HG02798 (cell line): ENCODE results near the gene KIF17.
"Not testable (repeated sequence)": the region's sequence is repeated elsewhere in the genome, so short reads cannot be mapped to it uniquely, and the experiment has no call there.

Experiments used
- ATAC-seq: cut with Tn5 transposase; IDR thresholded peaks from one replicate; pipeline ENCODE4 v1.9.1; 2021; ENCODE audit warnings: mild to moderate bottlenecking; ENCODE audit not compliant: unreplicated experiment, poor library complexity

The KIF17 gene

DNA sequence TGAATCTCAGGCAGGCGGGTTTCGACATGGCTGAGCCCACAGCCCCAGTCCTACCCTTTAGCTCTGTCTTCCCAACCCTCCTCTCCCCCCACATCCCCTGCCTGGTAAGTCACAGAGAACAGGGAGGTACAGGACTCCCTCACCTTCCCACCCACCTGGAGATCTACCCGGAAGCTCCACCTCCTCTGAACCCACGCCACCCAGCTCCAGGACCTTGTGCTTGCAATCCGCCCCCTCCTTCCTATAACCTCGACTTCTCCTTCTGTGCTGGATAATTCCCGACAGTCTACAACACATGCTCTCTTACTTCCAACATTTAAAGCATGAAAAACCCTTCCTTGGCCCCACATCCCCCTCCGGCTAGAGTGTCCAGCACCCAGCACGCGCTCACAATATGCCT lies 22.3 kb downstream of the KIF17 start:
- no peak for ATAC-seq

GRCh38 chr1:20693623-20694022 lies 24.2 kb downstream of the KIF17 start:
- ATAC-seq: no peak

DNA sequence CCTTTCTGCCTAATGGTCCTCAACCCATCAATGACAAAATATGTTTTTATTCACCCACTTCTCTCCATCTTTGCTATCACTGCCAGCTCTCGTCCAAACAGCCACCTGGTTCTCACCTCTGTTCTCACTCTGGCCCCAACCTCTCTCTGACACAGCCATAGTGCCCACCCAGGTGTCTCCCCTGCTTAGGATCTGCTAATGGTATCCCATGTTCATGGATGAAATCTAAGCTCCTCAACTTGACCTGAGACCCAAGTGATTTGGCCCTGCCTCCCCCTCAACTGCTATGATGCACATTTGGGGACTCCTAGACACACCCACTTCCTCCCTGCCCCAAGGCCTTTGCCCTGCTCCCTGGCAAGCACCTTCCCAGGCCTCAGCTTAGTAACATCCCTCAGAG lies 25.9 kb downstream of the KIF17 start:
- no peak for ATAC-seq

DNA sequence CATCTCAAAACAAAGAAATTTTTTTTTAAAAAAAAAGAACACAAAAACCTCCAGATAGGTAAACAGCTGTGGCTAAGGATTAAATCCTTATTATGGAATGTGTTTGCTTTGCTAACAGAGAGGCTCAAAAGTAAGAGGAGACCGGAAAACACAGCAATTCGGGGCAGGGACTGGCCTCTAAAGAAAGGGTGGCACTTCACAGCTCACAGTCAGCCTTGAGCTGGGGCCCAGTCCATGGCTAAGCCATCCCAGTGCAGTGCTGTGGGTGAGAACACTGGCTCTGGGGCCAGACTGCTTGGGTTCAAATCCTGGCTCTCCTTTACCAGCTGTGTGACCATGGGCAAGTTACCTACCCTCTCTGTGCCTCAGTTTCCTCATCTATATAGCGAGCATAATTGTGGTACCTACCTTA lies 28.2 kb downstream of the KIF17 start:
- ATAC-seq: no peak

DNA sequence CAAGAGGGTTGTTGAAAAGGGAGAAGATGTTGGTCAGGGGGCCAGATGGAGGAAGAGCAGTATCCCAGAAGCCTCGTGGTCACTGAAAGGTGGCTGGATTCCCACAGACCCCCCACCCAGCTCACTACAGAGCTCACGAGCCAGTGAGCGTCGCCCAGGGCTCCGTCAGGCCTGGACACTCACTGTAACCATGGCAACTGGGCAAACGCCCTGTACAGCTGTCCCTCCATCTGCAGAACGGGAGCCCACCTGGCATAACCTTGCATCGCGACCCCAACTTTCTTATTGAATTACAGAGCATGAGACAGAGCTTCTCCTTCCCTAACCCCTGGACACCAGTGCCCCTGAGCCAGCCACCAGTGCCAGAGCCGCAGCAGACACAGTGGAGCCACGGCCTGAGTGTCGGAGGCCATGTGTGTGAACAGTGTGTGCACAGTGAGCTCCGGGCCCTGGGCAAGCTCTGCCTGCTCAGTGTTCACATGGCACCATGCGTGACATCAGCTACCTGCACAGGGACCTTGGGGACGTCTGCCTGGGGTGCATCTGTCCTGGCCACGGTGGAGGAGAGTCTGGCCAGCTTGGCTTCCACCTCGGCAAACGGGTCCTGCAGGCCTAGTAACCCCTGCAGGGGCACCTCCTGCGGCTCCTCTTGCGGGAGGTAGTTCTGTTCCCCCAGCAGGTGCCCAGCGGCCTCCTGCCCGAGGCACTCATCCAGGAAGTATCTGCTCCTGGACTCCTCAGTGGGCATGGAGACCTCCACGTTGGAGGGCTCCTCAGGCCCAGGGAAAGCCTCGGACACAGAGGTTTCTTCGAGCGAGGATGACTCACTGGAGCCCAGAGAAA lies 30.7 kb downstream of the KIF17 start:
- no peak for ATAC-seq

DNA sequence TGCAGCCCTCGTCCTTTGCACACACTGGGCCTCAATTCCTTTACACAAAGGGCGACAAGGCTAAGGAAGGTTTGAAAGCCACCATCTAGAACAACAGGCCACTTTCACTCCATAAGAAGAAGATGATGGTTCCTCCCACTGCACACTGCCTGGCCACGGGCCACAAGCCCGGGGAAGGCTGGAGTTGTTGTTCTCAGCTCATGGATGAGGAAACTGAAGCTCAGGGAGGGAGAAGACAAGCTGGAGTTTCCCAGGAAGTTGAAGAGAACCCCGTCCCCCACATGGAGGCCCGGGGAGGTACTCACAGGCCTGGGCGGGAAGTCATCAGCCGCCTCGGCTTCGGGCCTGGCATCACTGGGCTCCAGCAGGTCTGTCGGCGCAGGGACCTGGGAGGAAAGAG lies 32.1 kb downstream of the KIF17 start:
- ATAC-seq: no peak

DNA sequence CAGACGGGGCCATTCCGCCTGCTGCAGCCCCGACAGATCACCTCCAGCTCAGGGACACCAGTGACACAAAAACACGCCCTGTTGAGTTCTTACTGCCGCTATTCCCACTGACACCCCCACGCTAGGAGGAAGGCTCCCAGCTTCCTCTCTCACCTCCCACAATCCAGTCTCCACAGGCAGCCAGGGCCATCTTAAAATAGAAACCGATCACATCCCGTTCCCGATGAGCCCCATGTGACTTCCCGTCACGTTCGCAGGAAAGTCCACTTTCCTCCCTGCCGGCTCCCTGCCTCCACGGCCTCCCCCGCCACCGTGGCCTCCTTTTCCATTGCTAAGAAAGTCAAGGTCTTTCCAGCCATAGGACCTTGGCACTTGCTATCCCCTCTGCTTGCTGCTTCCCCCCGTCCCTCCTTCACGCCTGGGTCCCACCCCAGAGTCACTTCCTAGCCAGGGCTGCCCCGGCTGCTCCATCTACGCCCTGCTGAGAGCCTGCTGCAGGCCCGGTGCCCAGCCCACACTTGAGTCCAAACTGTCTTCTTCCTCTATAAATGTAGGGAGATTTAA lies 32.6 kb downstream of the KIF17 start:
- no peak for ATAC-seq

DNA sequence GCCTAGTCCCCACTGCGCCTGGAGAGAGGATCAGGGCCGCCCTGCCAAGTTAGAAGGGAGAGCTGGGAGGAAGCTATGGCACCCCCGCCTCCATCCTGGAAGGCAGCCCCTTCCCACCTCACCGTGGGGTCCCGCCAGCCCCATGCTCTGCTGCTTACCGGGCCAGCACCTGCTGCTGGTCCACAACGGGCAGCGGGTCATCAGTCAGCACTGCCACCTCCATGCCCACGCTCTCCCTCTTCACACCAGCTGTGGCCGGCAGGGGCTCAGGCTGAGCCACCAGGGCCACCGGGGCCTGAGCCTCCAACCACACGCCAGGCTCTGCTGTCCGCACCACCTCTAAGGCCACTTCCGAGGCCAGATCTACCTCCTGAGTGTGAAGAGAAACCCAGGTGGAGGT lies 33.2 kb downstream of the KIF17 start:
- no peak for ATAC-seq

GRCh38 chr1:20684050-20684620 lies 33.7 kb downstream of the KIF17 start:
- ATAC-seq: no peak

DNA sequence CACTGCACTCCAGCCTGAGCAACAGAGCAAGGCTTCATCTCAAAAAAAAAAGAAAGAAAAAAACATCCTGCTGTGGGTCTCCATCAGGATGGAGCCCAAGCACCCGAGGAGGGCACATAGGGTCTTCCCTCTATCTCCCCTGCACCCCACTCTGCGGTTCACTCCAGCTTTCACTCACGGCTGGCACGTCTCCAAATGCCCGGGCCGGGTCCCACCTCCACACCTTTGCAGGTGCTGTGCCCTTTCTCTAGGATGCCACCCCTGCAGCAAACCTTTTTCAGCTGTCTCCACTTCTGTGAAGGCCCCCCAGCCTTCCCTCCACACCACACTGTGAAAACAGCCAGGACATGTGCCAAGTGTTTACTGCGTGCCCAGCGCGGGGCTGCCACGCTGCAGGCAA lies 34.2 kb downstream of the KIF17 start:
- ATAC-seq: no peak

DNA sequence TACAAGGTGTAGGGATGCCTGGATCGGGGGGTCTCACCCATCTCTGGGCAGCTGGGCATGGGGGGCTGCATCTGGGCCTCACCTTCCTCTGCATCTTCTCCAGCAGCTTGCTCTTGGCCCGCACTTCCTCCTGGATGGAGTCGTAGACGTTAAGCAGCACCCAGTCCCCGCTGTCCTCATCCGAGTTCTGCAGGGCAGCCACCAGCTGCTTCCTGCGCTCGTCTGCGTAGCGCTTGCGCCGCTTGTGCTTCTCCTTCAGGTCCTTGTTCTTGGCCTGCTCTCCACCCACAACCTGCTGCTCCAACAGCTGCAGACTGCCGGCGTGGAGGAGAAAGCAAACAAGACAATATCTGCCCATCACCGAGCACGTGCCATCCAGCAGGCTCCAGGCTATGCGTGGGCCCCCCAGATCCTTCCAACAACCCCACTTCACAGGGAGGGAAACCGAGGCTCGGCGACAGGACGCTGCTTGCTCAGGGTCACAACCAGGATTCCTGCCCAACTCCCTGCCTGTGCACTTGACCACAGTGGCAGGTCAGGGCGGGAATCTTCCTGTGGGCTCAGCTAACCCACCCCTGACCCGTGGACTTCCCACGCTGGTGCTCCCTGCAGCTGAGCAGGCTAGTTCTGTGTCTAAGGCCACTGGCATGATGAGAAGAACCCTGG lies 35.1 kb downstream of the KIF17 start:
- ATAC-seq: no peak

DNA sequence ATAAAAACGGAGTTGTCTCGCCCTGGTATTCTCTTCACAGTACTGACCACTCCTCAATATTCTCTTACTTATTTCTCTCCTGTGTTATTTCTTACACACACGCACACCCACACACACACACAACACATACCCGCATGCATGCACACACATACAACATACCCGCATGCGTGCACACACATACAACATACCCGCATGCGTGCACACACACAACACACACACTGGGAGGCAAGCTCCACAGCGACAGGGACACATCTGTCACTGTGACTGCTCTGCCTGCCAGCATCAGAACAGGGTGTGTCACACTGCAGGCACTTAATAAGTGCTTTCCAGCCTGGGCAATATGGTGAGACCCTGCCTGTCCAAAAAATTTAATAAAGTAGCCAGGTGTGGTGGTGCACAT lies 35.8 kb downstream of the KIF17 start:
- ATAC-seq: no peak

- no peak for ATAC-seq
These were observed 37.5 kb downstream of the KIF17 start for GRCh38 chr1:20680269-20680668.

DNA sequence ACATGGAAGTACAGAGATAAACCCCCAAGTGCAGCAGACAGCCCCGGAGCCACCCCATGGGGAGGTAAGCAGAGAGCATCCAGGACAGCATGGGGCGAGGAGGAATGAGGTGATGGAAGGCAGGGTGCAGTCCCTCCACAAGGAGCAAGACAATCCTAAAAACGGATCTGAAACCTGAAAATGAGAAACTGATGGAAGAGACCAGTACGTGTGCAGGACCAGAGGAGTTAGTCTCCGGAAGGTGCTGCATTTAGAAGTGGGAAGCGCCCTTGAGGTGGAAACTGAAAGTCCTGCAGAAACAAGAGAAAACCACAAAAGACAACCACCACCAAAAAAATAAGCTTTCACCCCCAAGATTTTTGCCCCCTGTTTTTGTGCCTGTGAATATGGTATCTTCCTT lies 39.2 kb downstream of the KIF17 start:
- no peak for ATAC-seq

GRCh38 chr1:20673626-20674025 lies 44.2 kb downstream of the KIF17 start:
- ATAC-seq: not testable (repeated sequence)

DNA sequence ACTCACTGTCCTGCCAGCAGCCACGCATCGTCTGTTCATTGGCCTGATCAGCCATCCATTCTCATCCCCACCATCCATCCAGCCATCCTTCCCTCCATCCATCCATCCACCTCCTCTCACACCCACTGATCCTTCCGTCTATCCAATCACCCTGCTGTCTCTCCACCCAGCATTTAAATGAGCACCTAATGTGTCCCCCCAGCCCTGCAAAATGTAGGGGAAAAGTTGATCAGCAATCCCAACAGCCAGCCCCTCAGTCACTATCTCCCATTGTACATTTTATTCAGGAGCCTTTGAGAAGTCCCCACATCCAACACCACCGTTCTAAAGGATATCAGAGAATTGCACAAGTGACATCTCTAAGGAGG lies 45.6 kb downstream of the KIF17 start:
- no peak for ATAC-seq

DNA sequence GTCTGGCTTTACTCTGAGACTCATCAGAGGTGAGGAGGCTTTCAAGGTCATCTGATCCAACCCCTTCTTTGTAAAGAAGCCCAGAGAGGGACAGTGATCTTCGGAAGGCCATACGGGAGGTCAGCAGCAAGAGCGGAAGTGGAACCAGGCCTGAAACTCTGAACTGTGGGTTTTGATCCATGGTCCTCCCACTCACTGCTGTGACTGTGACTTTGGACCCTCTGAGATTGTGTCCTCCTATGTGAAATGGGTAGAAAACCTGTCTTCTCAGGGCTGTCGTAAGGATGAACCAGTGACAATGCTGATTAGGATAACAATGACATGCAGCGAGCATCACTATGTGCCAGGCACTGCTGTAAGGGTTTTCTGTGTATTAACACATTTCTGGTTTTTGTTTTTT lies 46.9 kb downstream of the KIF17 start:
- ATAC-seq: no peak

DNA sequence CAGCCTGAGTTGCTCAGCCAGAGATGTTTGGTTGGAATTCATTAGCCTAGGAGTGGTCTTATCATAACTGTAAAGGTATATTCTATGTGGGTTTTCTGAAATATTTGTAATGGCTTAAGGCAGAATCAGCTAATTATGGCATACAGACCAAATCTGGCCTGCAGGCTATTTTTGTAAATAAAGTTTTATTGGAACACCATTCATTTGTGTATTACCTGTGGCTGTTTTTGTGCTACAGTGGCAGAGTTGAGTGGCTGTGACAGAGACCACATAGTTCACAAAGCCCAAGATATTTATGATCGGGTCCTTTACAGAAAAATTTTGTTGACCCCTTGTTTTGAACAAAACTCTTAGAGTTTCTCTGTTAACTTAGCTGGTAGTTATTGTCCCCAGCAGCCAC lies 49.2 kb downstream of the KIF17 start:
- no peak for ATAC-seq

GRCh38 chr1:20666804-20667203 lies 51.0 kb downstream of the KIF17 start:
- ATAC-seq: no peak

DNA sequence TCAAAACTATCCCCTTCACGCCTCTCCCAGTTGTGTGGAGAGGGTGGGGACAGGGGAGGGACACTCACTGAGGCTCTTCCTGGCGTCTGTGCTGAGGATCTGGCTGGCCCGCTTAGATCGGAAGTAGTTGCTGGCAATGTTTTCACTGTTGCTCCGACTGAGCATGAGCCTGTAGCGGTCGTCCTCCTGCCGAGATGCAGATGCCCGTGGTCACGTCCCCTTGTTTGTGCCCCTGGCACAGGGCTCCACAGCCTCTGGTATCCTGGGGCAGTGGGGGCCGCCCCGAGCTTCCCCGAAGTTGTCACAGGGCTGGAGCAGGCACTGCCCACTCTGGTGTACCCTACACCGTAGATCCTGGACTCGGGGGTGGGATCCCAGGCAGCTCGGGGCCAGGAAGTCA lies 51.7 kb downstream of the KIF17 start:
- ATAC-seq: no peak

- ATAC-seq: no peak
These were observed 52.1 kb downstream of the KIF17 start for GRCh38 chr1:20665726-20666125.
